Mucosa of descending colon (tissue), 3 donors: Measurements from ENCODE around the gene FGD5. TPM values are rescaled to one million over a fixed set of nuclear protein-coding genes. Genes with fewer than 3 reads are reported as not detected.

Source experiments
- ATAC-seq: fragments of 200-7000 bp; cut with Tn5 transposase; one replicate; pipeline ENCODE4 v1.9.1; 2020; ENCODE audit warnings: mild to moderate bottlenecking, moderate library complexity
- DNase-seq, 3 donors: peaks; one replicate each; pipeline ENCODE4 v3.0.0-alpha.2; 2020
- H3K36me3 ChIP-seq: fragments of 200-600 bp; one replicate; pipeline ENCODE4 v1.8.0; 2021; ENCODE audit warnings: low read depth, mild to moderate bottlenecking
- H3K4me1 ChIP-seq: fragments of 200-600 bp; one replicate; pipeline ENCODE4 v1.8.0; 2021; ENCODE audit warnings: low read depth, mild to moderate bottlenecking
- H3K4me3 ChIP-seq: fragments of 200-600 bp; one replicate; pipeline ENCODE4 v1.8.0; 2021; ENCODE audit warnings: mild to moderate bottlenecking
- H3K9me3 ChIP-seq: fragments of 200-600 bp; one replicate; pipeline ENCODE4 v1.8.0; 2021; ENCODE audit warnings: mild to moderate bottlenecking
- CTCF ChIP-seq: fragments of 200-600 bp; IDR thresholded peaks from one replicate; pipeline ENCODE4 v1.8.0; 2022; ENCODE audit warnings: antibody characterized with exemption, mild to moderate bottlenecking
- intact Hi-C, 2 donors: fragments of 100-400 bp; cut with DNase I in 1 of 2; cut with micrococcal nuclease in 1 of 2; formaldehyde crosslinking; loops; one replicate each; pipeline versions ENCODE4 v1.11.0 to v1.11.1; 2022; cut with DNase I, micrococcal nuclease
- total RNA-seq, 3 donors: library from RNA; stranded (reverse); fragmentation: NEBNext Ultra II Directional in 2 of 3; extraction: Animal tissue kit (Norgen Biotek cat#: 25700) in 2 of 3; gene quantifications; one replicate each; pipeline versions ENCODE4 v1.2.1 to v1.2.4, GENCODE V29; 2021 to 2023
- donor health status: DM: no; HTN: no; CAD: no; lungs with moderate emphysema.
- donor health status: DM: no; HTN: no; CAD: no.
- donor health status: DM: no; HTN: yes; CAD: no.

Gene FGD5
- total RNA-seq, 3 donors from 2014 or later = 6.1 to 15.1 (median 9.2) TPM

DNA sequence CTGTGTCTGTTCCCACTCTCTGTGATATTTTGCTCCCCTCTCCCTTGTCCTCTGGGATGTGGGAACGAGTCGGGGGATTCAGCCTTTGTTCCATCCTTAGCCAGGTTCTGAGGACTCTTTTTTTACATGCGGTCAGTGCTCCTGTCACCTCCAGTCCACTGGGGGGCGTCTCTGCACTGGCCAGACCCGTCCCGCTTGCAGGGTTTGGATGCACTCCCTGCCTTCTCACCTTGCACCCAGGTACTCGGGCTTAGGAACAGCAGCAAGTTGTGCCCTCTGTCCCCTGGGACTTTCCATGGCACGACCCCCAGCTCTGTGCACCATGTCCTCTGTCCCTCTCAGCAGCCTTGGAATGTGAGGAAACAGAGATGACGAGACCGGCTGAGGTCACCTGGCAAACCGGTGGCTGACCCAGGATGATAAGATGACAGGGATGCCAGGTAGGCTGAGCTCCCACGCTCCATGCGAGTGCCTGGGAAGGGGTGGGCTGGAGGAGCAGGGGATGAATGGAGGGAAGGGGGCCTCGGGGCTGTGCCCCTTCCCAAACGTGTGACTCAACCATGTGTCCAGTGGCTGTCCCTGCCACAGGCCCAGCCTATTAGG, 27.3 kb upstream of the FGD5 start:
- DNase-seq (peak in 2 of 3 donors; percentile 72 to 79), ATAC-seq (peak; percentile 87)
- H3K36me3 ChIP-seq = no peaks in the 10 kb centered on the region
- no peaks in the 10 kb centered on the region for H3K4me1 ChIP-seq
- peak; percentile 54 for TF ChIP-seq CTCF
- H3K9me3 ChIP-seq = no peaks in the 10 kb centered on the region
- intact Hi-C loops = loop anchor here in 1 of 2 donors (10.0 kb wide), 1 partner anchor 123 kb away; no protein-coding TSS in a partner anchor
- no peak overlapping the region for H3K4me3 ChIP-seq

GRCh38 chr3:14792691-14793121, 26.1 kb upstream of the FGD5 start:
- intact Hi-C loops = loop anchor here in 1 of 2 donors (10.0 kb wide), 1 partner anchor 122 kb away; no protein-coding TSS in a partner anchor
- Histone ChIP-seq H3K4me1 (no peaks in the 10 kb centered on the region), H3K9me3 (no peaks in the 10 kb centered on the region), H3K4me3 (no peak overlapping the region), H3K36me3 (no peaks in the 10 kb centered on the region)
- DNase-seq (peak in 1 of 3 donors; percentile 5), ATAC-seq (no peak)
- TF ChIP-seq CTCF = no peak

DNA sequence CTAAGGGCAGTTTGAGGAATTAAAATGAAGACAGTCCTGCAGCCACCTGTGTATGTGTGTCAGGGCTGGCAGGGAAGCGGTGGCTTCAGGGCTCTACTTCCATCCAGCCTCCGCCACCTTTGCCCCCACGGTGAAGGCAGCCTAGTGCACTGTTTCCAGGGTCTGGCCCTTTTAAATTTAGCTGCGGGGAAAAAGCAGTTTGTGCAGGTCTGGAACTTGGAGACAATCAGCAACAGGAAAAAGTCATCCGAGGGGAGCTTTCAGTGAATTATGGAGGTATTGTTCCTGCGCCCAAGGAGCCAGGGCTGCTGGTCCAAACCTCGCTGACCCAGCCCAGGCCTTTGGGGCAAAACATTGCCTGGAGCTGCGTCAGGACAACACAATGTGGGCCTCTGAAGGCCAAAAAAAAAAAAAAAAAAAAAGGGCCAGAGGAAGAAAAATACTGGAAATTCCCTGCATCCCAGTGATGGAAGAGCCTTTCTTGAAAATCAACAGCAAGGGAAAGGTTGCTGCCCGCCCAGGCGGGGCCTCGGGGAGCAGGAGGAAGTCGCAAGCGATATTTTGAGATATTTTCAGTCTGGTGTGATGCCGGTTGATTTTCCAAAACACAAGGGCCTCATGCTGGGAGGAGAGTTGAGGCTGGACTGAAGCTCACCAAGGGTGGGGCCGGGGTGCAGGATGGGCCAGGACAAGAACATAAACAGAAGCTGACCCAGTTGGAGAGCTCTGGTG, 25.5 kb upstream of the FGD5 start:
- no peaks in the 10 kb centered on the region for H3K9me3 ChIP-seq
- TF ChIP-seq CTCF = no peak
- no peaks in the 10 kb centered on the region for H3K4me1 ChIP-seq
- peak in 1 of 3 donors; percentile 14 for DNase-seq
- ATAC-seq = no peak
- no peaks in the 10 kb centered on the region for H3K36me3 ChIP-seq
- no peak overlapping the region for H3K4me3 ChIP-seq
- intact Hi-C loops = loop anchor here in 1 of 2 donors (10.0 kb wide), 1 partner anchor 122 kb away; no protein-coding TSS in a partner anchor

- DNase-seq = no peak
- intact Hi-C loops = loop anchor here in 1 of 2 donors (10.0 kb wide), 1 partner anchor 121 kb away; no protein-coding TSS in a partner anchor
- no peak for TF ChIP-seq CTCF
- ATAC-seq = no peak
- no peak overlapping the region for H3K4me3 ChIP-seq
- H3K9me3 ChIP-seq = no peaks in the 10 kb centered on the region
- no peaks in the 10 kb centered on the region for H3K36me3 ChIP-seq
- peaks cover 1% of the 10 kb centered on the region for H3K4me1 ChIP-seq
Measured at GRCh38 chr3:14793858-14794234, 24.9 kb upstream of the FGD5 start.

DNA sequence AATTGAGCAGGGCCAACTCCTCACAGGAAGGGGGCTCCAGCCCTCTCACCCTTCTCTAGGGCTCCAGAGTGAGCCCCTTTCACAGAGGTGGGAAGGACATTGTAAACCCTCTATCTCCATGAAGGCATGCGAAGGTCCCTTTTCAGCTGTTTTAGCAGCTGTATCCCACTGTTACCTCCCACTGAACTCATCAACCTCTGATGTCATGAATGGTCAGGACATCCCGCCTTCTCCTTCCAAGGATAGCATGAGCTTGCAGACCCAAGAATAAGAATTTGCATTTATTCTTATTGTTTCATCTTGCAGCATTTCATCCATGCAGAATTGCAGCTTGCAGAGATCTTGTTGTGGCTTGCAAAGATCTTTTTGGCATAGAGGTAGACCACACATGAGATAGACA, 24.3 kb upstream of the FGD5 start:
- H3K4me3 ChIP-seq = no peak overlapping the region
- ATAC-seq = no peak
- TF ChIP-seq CTCF = no peak
- no peaks in the 10 kb centered on the region for H3K9me3 ChIP-seq
- H3K4me1 ChIP-seq = peaks cover 5% of the 10 kb centered on the region
- intact Hi-C loops = loop anchor here in 1 of 2 donors (10.0 kb wide), 1 partner anchor 120 kb away; no protein-coding TSS in a partner anchor
- DNase-seq = no peak
- no peaks in the 10 kb centered on the region for H3K36me3 ChIP-seq
